Stimulated activated CD4-positive, alpha-beta T cell treated with anti-CD3 and anti-CD28 coated beads, Interleukin-15, amount 100 ng/mL, for 24 hours (primary cell): ENCODE results near the gene ITPKA.

Experiments used
- DNase-seq: peaks from one replicate; pipeline ENCODE4 v3.0.0-alpha.2; 2020

Gene ITPKA

DNA sequence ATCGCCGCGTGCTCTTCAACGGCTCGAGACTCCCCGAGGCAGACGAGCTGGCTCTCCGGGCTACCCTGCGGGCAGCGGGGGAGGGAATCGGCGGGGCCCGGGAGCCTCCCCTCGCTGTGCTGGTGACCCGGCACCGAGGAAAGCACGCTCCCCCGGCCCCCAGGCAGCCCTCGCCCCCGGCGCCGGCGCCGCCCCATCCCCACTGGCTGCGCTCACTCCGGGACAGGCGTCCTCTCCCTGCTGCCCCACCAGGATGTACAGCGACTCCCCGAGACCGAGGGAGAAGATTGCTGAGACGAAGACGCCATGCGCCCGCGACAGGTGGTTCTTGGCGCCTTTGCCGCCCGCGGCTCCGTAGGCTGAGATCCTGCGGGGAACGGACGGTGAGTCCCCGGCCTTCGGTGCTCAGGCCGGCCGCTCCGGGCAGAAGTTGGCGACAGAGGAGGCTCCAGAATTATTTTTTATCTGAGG, 18.3 kb downstream of the ITPKA start:
- peak; percentile 36 for DNase-seq

DNA sequence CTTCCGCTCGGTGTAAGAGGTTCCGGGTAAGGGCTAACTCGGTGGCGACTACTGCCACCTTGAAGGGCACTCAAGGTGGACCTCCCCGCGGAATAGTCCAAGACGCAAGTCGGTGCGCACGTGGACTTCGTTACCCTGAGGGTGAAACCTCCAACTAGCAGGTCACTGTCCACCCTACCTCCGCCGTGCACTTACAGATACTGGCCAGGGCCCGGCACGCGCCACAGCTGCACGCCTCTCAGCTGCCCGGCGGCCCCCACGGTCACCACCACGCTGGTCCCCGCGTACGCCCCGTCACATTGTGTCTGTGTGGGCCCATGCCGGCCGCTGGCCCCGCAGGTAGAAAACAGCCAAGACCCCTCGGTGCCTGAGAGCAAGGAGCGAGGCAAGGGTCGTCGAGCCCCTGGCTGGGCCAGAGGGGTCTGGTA, 18.9 kb downstream of the ITPKA start:
- no peak for DNase-seq

DNA sequence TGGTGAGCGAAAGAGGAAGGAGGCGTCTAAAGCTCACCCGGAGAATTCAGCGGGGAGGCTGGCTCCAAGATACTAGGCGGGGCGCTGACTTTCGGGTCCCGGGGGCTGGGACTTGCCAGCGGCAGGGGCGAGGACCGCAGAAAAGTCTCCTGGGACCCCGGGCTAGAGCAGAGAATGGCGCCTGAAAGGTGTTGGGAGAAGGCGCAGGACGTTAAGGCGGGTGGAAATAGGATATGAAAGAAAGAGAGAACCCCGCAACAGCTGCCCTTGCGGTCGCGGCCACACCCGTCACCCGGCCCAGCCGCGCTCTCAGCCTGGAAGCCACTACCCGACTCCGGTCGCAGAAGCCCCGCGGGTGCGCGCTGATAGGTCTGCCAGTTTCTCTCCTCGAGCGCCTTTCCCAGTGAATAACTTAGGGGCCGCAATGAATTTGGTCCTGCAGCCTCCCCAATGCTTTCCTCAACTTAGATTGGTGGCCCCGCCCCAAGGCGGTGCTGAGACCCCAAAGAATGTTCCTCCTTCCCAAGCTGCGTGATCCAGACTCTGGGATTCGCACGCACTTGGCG, 19.3 kb downstream of the ITPKA start:
- DNase-seq, result peak; percentile 50

DNA sequence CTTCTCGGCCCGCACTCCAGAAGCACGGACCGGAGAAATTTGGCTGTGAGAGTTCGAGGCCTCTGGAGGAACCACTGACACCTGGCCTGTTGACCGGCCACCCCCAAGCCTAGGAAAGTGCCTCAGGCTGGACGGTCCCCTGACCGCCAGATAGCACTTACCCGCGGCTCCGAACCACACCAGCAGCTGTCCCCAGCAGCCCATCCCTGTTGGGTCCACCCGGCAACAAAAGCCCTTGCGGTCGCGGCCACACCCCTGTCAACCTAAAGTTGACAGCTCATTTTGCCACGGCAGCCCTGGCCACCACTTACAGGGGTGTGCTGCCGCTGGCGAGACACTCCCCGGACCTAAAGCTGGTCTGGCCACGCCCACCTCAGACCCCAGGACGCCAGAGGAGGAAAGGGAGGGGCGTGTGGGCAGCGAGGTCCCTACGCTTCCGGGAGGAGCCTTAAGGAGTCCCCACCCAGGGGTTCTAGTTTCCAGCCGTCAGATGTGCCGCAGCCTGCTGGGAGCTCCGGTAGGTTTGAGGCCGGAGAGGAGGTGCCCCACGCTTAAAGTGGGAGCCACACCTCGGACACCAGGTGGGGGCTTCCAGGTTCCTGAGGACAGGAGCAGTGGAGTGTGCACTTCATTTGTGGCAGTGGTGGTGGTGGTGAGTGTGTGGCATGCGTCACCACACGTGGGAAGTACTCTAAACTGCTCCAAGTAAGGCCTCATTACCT, 20.0 kb downstream of the ITPKA start, which contains the start of gene LTK:
Gene LTK, minus strand, starts transcription at position 322 of the 722 bp plus-strand sequence. Its CDS starts 118 bp downstream, at position 204.
- DNase-seq, result peak; percentile 30

DNA sequence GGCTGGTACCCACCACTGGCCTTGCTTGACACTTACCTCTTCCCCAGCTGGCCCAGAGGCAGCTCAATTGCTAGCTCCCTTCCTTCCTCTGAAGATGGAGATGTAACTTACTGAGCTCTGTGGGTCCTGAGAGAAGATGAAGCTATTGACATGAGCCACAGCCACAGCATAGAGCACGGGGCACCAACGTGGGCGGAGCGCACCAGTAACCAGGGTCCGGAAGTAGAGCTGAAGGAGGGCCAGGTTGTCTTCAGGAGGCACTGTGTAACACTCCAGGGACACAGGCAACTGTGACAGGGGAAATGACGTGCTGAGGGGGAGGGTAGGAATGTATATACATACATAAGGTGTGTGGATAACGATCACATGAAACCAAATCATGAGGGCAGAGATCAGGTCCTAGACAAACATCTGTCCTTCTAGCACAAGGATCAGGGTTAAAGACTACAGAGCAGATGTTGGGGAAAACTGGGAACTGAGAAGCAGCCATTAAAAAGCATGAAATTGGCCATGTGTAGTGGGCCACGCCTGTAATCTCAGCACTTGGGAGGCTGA, 24.3 kb downstream of the ITPKA start:
- DNase-seq, result no peak

DNA sequence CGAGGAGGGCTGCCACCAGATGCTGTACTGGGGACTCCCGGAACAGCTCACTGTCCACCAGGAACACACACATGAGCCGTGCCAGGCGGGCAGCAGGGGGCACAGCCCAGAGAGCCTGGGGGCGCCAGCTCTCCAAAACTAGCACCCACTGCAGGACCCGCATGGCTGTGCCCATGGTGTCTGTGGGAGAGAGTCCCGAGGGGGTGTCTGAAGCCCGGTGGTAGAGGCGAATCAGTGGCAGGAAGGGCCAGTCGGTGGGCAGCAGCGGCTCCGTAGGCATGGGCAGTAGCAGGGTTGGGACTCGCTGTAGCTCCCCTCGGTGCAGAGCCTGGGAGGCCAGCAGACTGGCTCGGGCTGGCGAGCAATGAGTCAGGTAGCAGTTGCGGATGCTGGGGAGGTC, 27.0 kb downstream of the ITPKA start:
- DNase-seq, result no peak

DNA sequence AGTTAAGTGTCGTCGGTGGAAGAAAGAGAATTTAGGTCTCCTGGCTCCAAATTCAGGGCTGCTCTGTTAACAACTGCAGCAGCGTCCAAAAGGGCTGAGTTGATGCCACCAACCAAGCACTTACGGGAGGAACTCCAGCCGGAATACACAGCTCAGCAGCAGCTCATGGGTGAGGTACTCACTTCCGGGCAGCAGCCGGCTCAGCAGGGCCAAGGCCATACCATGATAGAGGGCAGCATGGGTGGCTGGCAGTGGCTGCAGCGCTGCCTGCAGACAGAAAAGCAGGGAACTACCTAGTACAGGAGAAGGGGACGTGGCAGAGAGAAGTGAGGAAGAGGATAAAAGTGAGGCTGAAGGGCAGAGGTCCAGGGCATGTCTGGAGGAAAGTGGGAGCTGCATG, 27.9 kb downstream of the ITPKA start:
- no peak for DNase-seq

DNA sequence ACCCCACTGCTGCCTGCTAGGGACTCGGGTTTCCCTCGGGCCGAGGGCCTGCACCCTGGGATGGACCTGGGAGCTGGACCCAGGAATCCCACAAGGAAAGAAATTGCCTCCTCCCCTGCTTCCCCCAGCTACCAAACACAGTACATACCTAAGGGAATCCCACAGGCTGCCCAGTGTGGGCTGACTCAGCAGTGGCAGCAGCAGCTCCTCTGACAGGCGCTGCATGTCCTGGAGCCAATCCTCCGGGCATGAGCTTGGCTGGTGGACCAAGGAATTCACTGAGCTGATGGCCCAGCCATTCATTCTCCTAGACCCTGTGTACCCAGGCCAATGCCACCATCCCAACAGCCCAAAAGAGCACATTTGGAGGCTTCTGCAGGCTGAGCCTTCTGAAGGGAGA, 29.4 kb downstream of the ITPKA start:
- DNase-seq, result no peak

DNA sequence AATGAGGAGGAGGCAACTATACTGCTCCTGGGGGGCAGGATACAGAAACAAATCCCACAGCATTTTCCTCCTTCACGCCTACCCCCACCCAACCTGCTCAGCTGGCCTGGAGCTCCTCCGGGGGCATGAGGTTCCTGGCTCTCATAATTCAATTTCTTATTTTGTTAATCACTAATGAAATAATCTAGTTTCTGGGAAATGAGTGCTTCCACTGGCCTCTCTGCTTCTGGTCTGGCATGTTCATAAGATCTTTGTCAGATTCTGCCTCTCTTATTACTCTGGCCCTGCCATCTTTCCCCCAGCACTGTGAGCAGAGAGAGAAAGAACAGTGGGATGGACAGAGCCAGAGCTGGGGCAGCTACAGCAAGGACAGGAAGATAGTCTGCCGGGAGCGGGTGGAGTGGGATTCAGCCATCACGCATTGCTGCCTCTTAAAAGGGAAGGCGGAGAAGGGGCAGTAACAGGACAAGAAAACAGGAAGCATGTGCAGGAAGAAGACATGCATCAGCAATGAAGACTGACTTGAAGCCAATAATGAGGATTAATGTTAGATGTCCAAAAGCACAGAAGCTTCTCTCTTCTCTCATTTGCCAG, 36.8 kb downstream of the ITPKA start:
- no peak for DNase-seq

DNA sequence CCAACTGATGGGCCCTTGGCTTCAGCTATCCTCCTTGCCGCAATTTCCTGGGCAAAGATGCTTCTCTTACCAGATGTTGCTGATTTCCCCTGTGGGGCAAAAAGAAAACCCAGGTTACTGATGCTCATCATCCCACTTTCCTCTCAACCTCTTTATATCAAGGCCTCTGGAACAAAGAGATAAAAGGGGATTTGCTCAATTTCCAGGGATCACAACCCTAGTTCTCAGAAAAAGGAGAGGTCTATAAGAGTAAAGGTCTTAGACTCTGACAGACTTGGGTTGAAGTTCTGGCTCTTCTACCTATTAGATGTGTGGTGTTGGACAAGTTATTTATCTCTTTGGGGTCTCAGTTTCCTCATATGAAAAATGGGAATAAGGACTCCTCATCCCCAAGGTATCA, 41.9 kb downstream of the ITPKA start:
- DNase-seq, result no peak

DNA sequence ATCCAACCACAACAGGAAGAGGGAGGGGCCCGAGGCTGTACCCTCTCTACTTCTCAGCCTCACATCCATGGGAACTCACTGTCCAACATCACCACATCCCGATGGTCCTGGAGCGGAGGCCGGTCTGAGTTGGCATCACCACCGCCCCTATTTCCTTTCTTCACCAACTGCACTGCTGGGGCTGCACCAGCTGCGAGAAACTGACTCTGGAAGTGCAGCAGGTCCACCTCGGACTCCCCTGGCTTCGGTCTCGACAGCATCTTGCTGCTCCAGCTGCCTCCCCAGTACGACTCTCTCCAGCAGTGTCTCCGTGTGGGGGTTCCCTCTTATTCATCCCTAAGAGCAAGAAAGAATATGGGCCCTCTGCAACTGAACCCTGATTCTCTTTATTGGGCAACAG, 43.2 kb downstream of the ITPKA start:
- no peak for DNase-seq

DNA sequence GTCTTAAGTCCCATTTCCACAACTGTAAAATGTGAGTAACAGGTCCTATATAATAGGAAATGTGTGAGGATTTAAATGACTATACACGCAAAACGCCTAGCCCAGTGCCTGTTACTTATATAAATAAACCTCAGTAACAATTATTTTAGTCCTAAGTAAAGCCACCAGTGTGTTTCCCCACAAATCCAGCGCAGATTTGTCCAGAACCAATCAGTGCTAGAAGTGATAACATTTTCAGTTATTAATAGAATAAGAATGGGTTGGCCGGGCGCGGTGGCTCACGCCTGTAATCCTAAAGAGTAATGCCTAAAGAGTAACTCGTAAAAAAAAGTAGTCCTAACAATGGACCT, 49.8 kb downstream of the ITPKA start:
- peak; percentile 18 for DNase-seq

DNA sequence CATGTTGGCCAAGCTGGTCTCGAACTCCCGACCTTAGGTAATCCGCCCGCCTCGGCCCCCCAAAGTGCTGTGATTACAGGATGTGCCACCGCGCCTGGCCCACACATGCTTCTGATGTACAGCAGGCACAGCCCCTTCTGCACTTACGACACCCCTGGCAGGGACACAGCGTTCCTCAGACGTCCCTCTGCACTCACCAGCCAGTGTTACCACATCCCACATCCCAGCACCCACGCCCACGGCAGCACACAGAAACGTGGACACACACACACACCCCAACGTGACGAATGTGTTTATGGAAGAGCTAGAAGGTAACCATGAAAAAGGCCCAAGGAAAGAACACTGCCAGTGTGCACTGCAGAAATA, 51.0 kb downstream of the ITPKA start:
- no peak for DNase-seq

DNA sequence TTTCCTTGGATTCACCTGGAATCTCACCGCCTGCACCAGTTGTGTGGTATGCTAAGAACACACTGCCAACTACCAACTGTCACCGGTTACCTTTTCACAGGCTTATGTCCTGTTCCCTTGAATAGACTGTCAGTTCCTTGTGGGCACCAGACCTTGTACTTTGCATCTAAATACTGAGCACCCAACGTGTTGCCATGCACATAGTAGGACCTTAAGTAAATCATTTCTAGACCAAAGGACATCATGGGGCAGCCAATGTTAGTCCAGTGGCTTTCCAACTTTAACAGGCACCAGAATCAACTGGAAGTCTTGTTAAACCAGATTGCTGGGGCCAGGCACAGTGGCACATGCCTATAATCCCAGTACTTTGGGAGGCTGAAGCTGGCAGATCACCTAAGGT, 51.5 kb downstream of the ITPKA start:
- DNase-seq, result no peak

DNA sequence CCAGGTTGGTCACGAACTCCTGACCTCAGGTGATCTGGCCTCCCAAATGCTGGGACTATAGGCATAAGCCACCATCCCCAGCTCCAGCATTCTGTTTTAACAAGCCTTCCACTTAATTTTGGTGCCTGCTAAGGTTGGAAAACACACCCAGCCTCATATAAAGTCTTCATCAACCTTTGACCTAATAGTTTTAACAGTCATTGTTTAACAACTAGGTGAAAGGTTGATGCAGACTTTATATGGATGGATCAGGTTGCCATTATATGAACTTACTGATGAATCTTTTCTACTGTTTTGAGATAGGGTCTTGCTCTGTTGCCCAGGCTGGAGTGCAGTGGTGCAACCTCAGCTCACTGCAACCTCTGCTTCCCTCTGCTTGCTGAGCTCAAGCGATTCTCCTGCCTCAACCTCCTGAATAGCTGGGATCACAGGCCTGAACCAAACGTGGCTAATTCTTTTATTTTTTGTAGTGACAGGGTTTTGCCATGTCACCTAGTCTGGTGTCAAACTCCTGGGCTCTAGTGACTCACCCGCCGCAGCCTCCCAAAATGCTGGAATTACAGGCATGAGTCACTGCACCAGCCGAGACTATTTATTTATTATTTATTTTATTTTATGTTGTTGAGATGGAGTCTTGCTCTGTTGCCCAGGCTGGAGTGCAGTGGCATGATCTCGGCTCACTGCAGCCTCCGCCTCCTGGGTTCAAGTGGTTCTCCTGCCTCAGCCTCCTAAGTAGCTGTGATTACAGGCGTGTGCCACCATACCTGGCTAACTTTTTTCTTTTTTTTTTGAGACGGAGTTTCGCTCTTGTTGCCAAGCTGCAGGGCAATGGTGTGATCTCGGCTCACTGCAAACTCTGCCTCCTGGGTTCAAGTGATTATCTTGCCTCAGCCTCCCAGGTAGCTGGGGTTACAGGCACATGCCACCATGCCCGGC, 53.4 kb downstream of the ITPKA start:
- DNase-seq, result no peak

DNA sequence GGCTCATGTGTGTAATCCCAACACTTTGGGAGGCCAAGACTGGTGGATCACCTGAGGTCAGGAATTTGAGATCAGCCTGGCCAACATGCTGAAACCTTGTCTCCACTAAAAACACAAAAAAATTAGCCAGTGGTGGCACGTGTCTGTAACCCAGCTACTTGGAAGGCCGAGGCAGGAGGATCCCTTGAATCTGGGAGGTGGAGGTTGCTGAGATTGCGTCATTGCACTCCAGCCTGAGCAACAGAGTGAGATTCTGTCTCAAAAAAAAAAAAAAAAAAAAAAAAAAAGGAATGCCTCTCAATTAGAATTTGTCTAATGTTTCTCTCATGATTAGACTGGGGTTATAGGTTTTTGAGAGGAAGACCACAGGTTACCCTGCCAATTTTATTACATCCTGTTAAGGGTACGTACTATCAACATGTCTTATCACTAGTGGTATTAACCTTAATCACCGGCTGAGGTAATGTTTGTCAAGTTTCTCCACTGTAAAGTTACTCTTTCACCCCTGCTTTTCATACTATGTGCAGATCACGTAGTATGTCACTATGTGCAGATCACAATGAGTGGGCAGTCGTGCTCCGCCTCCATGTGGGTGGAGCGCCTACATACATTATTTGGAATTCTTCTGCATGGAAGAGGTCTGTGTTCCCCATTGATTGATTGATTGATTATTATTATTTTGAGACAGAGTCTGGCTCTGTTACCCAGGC, 56.5 kb downstream of the ITPKA start:
- no peak for DNase-seq
